GM12872 (cell line): ENCODE measurements around the gene TEX26.

Experiments used
- CTCF ChIP-seq: IDR thresholded peaks from 3 replicates; pipeline ENCODE4 v1.5.1; 2011; ENCODE audit warnings: low read depth, mild to moderate bottlenecking, low read length, moderate library complexity; ENCODE audit not compliant: insufficient read depth

TEX26 gene

DNA sequence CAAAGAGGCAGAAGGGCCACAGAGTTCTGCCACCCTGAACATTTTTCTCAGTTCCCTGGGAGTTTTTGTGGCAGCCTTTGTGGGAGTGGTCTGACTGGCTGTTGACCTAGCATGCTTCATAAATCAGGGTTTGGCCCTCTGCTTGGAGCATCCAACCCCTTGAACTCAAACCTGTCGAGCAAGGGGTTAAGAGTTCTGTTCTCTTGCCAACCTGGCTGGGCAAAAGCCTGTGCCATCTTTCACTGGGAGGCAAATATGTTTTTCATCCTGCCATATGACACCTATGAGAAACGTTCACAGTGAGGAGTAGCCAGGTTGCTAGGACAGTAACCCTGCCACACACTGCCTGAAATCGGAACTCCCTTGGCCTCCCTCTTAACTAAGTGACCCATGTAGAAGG is 7.7 kb upstream of the TEX26 start:
- TF ChIP-seq CTCF: no peak

- no peak for TF ChIP-seq CTCF
These were observed 7.0 kb upstream of the TEX26 start for GRCh38 chr13:30925429-30925828.

- TF ChIP-seq CTCF: no peak
These were observed 5.7 kb upstream of the TEX26 start for GRCh38 chr13:30926781-30927180.

DNA sequence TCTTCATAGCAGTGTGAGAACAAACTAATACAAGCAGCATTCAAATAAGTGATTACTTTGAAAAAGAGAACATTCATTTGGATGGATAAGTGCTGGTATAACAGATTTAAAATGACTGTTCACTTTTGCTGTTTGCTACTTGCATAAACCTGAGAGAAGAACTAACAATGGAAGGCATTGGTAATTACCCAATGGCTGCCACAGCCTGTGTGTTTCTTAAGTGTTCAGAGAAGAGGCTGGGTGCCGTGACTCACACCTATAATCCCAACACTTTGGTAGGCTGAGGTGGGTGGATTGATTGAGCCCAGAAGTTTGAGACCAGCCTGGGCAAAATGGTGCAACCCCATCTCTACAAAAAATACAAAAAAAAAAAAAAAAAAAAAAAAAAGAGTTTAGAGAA is 4.9 kb upstream of the TEX26 start:
- TF ChIP-seq CTCF: no peak

GRCh38 chr13:30928978-30929377 is 3.5 kb upstream of the TEX26 start:
- TF ChIP-seq CTCF: no peak

- no peak for TF ChIP-seq CTCF
These were observed 856 bp downstream of the TEX26 start for GRCh38 chr13:30933354-30933670.

- TF ChIP-seq CTCF: 0 out of 3 replicates have a peak, but pooled peaks have one; percentile 23
These were observed 1.9 kb downstream of the TEX26 start for GRCh38 chr13:30934381-30934780.

DNA sequence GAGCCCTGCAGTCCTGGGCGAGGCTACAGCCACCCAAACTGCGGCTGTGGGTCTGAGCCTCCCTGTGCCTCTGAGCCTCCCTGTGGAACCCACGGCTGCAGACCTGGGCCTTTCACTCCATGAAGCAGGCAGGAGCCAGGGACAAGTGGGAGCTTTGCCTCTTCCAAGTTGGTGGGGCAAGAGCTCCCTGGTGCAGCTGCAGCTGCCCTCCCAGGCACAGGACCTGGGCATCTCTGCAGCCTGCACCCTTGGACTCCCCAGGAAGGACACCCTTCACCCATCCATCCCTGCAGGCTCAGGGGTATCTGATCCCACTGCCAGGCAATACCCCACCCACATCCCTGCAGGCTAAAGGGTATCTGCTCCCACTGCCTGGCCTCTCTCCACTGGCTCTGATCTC is 2.3 kb downstream of the TEX26 start:
- TF ChIP-seq CTCF: no peak
